IPS DF 6.9 (cell line): ENCODE results near the gene GPC5.

ENCODE experiments used
- DNase-seq: peaks from one replicate; pipeline ENCODE4 v3.0.0-alpha.2; 2013; ENCODE audit warnings: low read depth, low spot score
- H3K27ac ChIP-seq: one replicate; pipeline ENCODE4 v1.5.1; 2013; ENCODE audit warnings: low read length, control low read depth
- H3K27me3 ChIP-seq: 2 replicates; pipeline ENCODE4 v1.6.1; 2013; ENCODE audit warnings: mild to moderate bottlenecking, low read length; ENCODE audit not compliant: control insufficient read depth, insufficient read depth
- H3K36me3 ChIP-seq: 2 replicates; pipeline ENCODE4 v1.6.1; 2013; ENCODE audit warnings: low read length; ENCODE audit not compliant: control insufficient read depth, insufficient read depth
- H3K4me1 ChIP-seq: 2 replicates; pipeline ENCODE4 v1.6.1; 2013; ENCODE audit warnings: low read length; ENCODE audit not compliant: control insufficient read depth, insufficient read depth
- H3K4me3 ChIP-seq: 2 replicates; pipeline ENCODE4 v1.5.1; 2013; ENCODE audit warnings: mild to moderate bottlenecking, low read length
- H3K9me3 ChIP-seq: 2 replicates; pipeline ENCODE4 v1.6.1; 2013; ENCODE audit warnings: low read length, inconsistent platforms; ENCODE audit not compliant: control insufficient read depth, insufficient read depth
- WGBS: extraction: QIAGEN DNeasy Blood & Tissue Kit; methylation state at CpG from one replicate; pipeline ENCODE4 v1.1.7; 2013; ENCODE audit warnings: mixed read lengths, missing lambda C conversion rate; ENCODE audit not compliant: insufficient read length, insufficient coverage; 5-methylcytosine and 5-hydroxymethylcytosine counted together

Gene GPC5

GRCh38 chr13:91704398-91704797 lies 306.0 kb downstream of the GPC5 start:
- no peak overlapping the region for H3K27ac ChIP-seq
- H3K4me1 ChIP-seq: no peaks in the 10 kb centered on the region
- no peak for DNase-seq
- no peaks in the 10 kb centered on the region for H3K27me3 ChIP-seq
- no CpG with 5 or more reads among the region's 3 CpGs for WGBS
- no peak overlapping the region for H3K4me3 ChIP-seq
- H3K9me3 ChIP-seq: no peaks in the 10 kb centered on the region
- H3K36me3 ChIP-seq: no peaks in the 10 kb centered on the region

DNA sequence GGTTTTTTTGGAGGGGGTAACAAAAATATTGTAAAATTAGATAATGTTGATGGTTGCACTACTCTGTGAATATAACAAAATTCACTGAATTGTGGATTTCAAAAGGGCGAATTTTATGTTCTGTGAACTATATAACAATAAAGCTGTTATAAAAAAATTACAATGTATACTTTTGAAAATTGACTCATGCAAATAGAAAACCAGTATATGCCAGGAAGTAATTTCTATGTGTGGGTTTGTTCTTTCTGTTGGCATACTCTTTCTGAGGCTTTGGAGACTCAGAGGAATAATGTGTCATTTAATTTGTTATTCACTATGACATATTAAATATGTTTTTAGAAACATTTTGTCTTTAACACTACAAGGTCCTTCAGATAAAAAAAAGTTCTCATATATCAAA lies 310.1 kb downstream of the GPC5 start:
- Histone ChIP-seq H3K27ac (no peak overlapping the region), H3K27me3 (no peaks in the 10 kb centered on the region), H3K9me3 (no peaks in the 10 kb centered on the region), H3K4me3 (no peak overlapping the region), H3K36me3 (no peaks in the 10 kb centered on the region), H3K4me1 (no peaks in the 10 kb centered on the region)
- DNase-seq: no peak
- WGBS: no CpG with 5 or more reads among the region's 1 CpG

GRCh38 chr13:91709180-91709579 lies 310.8 kb downstream of the GPC5 start:
- no CpG with 5 or more reads among the region's 3 CpGs for WGBS
- DNase-seq: no peak
- H3K27ac ChIP-seq: no peak overlapping the region

DNA sequence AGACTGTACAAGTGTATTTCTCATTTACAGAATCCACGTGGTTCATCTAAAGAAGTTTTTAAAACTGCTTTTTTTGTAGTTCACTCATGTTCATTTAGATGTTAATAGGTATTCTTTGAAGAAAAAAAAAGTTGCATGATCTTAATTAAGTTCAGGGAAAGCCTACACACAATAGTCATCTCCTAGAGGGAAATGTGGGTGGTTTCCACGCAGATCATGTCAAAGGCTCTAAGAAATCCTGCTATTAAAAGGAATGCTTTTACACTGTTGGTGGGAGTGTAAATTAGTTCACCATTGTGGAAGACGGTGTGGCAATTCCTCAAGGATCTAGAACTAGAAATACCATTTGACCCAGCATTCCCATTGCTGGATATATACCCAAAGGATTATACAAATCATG lies 312.3 kb downstream of the GPC5 start:
- Histone ChIP-seq H3K27ac (no peak overlapping the region), H3K27me3 (no peaks in the 10 kb centered on the region), H3K4me1 (no peaks in the 10 kb centered on the region), H3K9me3 (no peaks in the 10 kb centered on the region), H3K36me3 (no peaks in the 10 kb centered on the region), H3K4me3 (no peak overlapping the region)
- WGBS: no CpG with 5 or more reads among the region's 3 CpGs
- no peak for DNase-seq

More at GRCh38 chr13:91709180-91709579, 310.8 kb downstream of the GPC5 start:
- no peaks in the 10 kb centered on the region for H3K27me3 ChIP-seq
- H3K4me3 ChIP-seq: no peak overlapping the region
- H3K9me3 ChIP-seq: no peaks in the 10 kb centered on the region
- H3K4me1 ChIP-seq: no peaks in the 10 kb centered on the region
- no peaks in the 10 kb centered on the region for H3K36me3 ChIP-seq

DNA sequence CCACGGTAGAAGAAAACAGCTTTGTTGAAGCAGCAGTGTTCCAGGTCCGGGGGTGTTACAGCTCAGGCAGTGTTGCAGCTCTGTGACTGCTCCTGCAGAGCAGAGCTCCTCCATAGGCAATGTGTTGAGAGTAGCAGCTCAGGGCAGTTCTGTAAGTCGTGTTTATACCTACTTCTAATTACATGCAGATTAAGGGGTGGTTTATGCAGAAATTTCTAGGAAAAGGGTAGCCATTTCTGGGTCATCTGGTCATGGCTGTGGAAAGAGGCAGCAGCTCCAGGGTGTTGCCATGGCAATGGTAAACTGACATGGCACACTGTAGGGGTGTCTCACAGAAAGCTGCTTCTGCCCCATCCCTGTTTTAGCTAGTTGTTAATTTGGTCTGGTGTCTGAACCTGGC lies 316.4 kb downstream of the GPC5 start:
- Histone ChIP-seq H3K4me1 (no peaks in the 10 kb centered on the region), H3K36me3 (no peaks in the 10 kb centered on the region), H3K9me3 (no peaks in the 10 kb centered on the region), H3K27ac (no peak overlapping the region), H3K27me3 (no peaks in the 10 kb centered on the region), H3K4me3 (no peak overlapping the region)
- no peak for DNase-seq
- no CpG with 5 or more reads among the region's 3 CpGs for WGBS

- H3K9me3 ChIP-seq: no peaks in the 10 kb centered on the region
- no CpG with 5 or more reads among the region's 7 CpGs for WGBS
- no peaks in the 10 kb centered on the region for H3K4me1 ChIP-seq
- no peaks in the 10 kb centered on the region for H3K36me3 ChIP-seq
- H3K4me3 ChIP-seq: no peak overlapping the region
- DNase-seq: no peak
- no peak overlapping the region for H3K27ac ChIP-seq
- no peaks in the 10 kb centered on the region for H3K27me3 ChIP-seq
These were observed 318.1 kb downstream of the GPC5 start for GRCh38 chr13:91716436-91717065.

GRCh38 chr13:91719033-91719432 lies 320.6 kb downstream of the GPC5 start:
- H3K36me3 ChIP-seq: no peaks in the 10 kb centered on the region
- no peaks in the 10 kb centered on the region for H3K9me3 ChIP-seq
- no CpG with 5 or more reads among the region's 3 CpGs for WGBS
- no peak overlapping the region for H3K27ac ChIP-seq
- H3K27me3 ChIP-seq: no peaks in the 10 kb centered on the region
- no peak overlapping the region for H3K4me3 ChIP-seq
- no peak for DNase-seq
- H3K4me1 ChIP-seq: no peaks in the 10 kb centered on the region

DNA sequence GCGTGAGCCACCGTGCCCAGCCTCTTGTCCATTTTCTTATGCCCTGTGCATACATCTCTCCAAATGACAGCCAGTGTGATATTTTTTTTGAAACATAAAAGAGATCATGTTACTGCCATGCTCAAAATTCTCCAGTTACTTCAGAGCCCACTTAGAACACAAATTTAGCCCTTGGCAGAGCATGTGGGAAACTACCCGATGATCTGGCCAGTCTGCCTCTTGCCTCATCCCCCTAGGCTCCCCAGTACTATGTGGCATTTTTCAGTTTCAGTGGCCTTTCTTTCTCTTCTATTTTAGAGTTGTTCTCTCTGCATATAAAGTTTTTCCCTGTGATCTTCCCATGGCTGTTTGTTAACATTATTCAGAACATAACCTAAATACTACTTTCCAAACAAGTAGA lies 323.0 kb downstream of the GPC5 start:
- Histone ChIP-seq H3K4me1 (no peaks in the 10 kb centered on the region), H3K27ac (no peak overlapping the region), H3K4me3 (no peak overlapping the region), H3K9me3 (no peaks in the 10 kb centered on the region), H3K27me3 (no peaks in the 10 kb centered on the region), H3K36me3 (no peaks in the 10 kb centered on the region)
- DNase-seq: no peak
- WGBS: no CpG with 5 or more reads among the region's 3 CpGs

- no peak for DNase-seq
- H3K27me3 ChIP-seq: no peaks in the 10 kb centered on the region
- WGBS: no CpG with 5 or more reads among the region's 4 CpGs
These were observed 324.0 kb downstream of the GPC5 start for GRCh38 chr13:91722267-91722884.

DNA sequence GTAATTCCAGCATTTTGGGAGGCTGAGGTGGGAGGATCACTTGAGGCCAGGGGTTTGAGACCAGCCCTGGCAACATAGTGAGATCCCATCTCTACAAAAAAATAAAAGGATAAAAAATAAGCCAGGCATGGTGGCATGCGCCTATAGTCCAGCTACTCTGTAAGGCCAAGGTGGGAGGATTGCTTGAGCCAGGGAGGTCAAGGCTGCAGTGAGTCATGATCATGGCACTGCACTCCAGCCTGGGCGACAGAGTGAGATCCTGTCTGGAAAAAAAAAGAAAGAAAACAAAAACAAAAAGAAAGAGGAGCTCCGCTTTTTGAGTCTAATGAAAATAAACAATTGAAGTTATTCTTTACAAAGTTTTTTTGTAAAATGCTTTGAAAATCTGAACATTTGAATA lies 326.2 kb downstream of the GPC5 start:
- WGBS: no CpG with 5 or more reads among the region's 3 CpGs
- no peak for DNase-seq

More at GRCh38 chr13:91722267-91722884, 324.0 kb downstream of the GPC5 start:
- Histone ChIP-seq H3K9me3 (no peaks in the 10 kb centered on the region), H3K27ac (no peak overlapping the region), H3K4me3 (no peak overlapping the region), H3K36me3 (no peaks in the 10 kb centered on the region), H3K4me1 (no peaks in the 10 kb centered on the region)

DNA sequence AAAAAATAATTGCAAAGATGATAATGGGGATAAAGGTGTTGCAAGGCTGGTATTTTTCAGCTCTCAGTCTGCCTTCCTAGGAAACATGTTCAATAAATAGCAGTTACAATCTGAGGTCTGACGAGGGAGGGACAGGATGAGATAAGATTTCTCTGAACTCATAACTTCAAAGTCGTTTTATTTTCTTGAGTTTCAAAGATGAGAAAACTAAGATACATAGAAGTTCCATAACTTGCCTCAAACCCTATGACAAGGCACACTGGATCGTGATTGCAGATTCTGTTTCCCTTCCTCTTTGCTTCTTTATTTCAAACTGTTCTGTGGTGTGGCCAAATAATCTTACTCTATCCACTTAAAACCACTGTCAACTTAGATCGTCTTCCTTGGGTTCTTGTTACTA lies 327.2 kb downstream of the GPC5 start:
- no peaks in the 10 kb centered on the region for H3K27me3 ChIP-seq
- no CpG with 5 or more reads among the region's 4 CpGs for WGBS
- no peak overlapping the region for H3K27ac ChIP-seq
- H3K9me3 ChIP-seq: no peaks in the 10 kb centered on the region
- no peak overlapping the region for H3K4me3 ChIP-seq
- DNase-seq: no peak
- H3K4me1 ChIP-seq: no peaks in the 10 kb centered on the region
- H3K36me3 ChIP-seq: no peaks in the 10 kb centered on the region

More for the DNA sequence above, 326.2 kb downstream of the GPC5 start:
- Histone ChIP-seq H3K36me3 (no peaks in the 10 kb centered on the region), H3K27ac (no peak overlapping the region), H3K27me3 (no peaks in the 10 kb centered on the region), H3K4me3 (no peak overlapping the region), H3K4me1 (no peaks in the 10 kb centered on the region), H3K9me3 (no peaks in the 10 kb centered on the region)
